Measurements from ENCODE around the gene MED29.
"Not testable (repeated sequence)": the region's sequence is repeated elsewhere in the genome, so short reads cannot be mapped to it uniquely, and the experiment has no call there.

The MED29 gene

DNA sequence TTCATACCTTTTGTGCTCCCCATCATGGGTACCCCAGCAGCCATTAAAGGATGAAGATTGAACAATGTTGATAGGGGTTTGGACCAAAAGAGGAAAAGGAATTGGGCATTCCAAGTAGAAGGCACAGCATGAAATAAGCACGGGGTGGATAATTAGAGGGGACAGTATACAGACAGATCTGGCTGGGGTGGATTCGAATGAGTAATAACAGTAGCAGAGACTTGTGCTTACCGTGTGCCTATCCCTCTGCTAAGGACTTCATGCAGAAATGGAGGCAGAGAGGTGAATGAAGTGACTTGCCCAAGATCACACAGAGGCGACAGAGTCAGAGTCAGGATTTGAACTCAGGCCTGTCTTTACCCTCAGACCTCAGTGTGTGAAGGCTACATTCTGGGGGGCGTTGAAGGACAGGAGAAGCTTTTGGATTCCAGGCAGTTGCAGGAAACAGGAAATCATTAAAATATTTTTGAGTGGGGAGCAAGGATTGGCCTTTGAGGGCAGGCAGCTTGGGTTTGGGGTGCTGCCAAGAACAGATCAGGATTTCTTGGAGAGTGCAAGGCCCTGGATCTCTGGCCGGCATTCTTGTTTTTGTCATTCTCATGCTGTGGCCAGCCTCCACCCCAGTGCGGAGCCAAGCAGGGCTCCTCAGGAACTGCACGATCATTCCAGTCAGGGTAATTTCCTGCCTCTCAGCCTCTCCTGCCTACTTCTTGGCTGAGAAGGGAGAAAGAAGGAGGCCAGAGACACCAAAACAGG, 19.0 kb upstream of the MED29 start:
- DNase-seq = no peak

- DNase-seq = no peak
These were observed 18.2 kb upstream of the MED29 start for GRCh38 chr19:39372941-39373340.

- DNase-seq = no peak
These were observed 15.2 kb upstream of the MED29 start for GRCh38 chr19:39375929-39376328.

DNA sequence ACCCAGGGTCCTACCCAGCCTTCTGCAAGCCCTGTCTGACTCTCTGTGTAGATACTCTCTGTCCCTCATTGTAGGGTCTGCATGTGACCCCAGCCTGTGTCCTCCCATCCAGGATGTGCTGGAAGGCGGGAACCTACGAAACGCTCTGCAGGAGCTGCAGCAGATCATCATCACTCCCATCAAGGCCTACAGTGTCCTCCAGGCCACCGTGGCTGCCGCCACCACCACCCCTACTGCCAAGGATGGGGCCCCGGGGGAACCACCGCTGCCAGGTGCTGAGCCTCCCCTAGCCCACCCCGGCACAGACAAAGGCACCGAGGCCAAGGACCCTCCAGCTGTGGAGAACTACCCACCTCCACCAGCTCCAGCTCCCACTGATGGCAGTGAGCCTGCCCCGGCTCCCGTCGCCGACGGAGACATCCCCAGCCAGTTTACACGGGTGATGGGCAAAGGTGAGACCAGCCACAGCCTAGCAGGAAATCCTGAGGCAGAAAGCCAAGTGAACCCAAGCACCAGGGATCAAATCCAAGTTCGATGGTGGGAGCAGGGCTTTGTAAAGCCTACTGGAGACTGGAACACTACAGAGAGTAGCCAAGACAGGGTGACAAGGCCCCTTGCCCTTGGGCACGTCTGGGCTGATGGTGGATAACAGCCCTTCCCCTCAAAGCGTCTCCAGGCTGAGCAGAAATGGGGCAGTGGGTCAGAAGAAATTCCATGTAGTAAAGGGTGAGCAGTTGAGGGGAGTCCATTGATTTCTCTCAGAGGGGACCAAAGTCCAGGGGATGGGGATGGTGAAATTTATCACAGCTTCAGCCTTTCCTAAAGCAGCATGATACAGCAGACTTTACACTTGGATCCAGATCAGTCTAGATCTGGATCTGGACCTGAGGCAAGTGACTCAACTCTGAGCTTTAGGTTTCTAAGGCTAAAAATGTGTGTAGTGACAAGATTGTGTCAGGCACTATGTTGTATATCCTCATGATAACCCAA, 13.5 kb upstream of the MED29 start:
- DNase-seq = no peak

- not testable (repeated sequence) for DNase-seq
These were observed 11.8 kb upstream of the MED29 start for GRCh38 chr19:39379366-39379765.

DNA sequence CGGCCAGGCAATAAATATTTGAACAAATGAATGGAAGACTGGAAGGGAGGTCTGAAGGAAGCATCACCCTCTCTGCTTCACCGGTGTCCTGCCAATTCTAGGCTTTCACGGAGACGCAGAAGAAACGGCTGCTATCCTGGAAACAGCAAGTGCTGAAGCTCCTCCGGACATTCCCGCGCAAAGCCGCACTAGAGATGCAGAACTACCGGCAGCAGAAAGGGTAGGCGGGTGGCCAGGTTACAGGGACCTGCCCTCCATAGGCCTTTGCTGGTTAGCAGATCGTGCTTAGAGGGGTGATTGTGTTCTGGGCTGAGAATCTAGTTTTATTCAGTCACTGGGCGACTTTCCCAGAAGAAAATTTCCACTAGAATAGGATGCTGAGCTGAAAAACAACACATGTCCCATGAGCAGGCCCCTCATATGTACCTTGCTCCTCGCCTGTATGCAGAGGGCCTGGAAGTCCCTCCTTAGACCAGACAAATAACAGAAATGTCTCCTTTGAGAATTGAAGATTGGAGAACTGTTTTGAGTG, 11.2 kb upstream of the MED29 start:
- DNase-seq = no peak

GRCh38 chr19:39380521-39381502, 10.4 kb upstream of the MED29 start:
- DNase-seq = no peak

GRCh38 chr19:39381910-39382611, 9.1 kb upstream of the MED29 start:
- no peak for DNase-seq

DNA sequence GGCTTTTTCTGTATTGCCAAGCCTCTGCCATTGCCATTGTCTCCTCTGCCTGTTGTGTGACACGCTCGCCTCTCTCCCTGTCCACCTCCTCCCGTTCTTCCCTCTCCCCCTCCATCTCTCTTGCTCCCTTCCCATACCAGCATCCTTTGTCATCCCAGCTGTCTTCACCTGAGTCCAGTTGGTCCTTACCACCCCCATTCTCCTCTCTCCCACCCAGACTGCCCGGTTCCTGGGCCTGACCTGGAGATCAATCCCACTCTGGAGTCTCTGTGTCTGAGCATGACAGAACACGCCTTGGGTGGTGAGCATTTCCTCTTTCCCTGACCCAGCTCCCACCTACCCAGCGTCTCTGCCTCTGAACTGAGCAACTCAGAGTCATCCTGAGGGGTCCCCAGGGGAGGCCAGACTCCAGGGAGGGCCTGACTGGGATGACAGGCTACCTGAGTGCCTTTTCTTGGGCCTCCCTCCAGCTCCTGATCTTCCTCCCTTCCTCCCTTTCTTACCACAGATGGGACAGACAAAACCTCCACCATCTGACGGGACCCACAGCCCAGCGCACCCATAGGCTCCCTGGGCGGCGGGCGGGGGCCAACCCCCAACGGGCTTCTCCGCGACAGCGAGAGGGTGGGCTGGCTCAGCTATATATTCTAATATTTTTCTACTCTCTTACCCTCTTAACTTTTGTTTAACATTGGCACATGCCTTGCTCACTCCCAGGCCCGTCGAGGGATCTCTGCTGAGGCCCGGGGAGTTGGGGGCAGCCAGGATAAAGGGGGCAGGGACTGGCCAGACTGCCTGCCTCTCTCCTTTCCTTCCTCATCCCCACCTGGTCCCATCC, 8.0 kb upstream of the MED29 start:
- DNase-seq = no peak

GRCh38 chr19:39384839-39385568, 6.2 kb upstream of the MED29 start:
- DNase-seq = no peak

- DNase-seq = no peak
These were observed 5.4 kb upstream of the MED29 start for GRCh38 chr19:39385629-39386411.

- DNase-seq = no peak
These were observed 4.6 kb upstream of the MED29 start for GRCh38 chr19:39386557-39386956.

- DNase-seq = no peak
These were observed 2.5 kb upstream of the MED29 start for GRCh38 chr19:39388657-39389056.

DNA sequence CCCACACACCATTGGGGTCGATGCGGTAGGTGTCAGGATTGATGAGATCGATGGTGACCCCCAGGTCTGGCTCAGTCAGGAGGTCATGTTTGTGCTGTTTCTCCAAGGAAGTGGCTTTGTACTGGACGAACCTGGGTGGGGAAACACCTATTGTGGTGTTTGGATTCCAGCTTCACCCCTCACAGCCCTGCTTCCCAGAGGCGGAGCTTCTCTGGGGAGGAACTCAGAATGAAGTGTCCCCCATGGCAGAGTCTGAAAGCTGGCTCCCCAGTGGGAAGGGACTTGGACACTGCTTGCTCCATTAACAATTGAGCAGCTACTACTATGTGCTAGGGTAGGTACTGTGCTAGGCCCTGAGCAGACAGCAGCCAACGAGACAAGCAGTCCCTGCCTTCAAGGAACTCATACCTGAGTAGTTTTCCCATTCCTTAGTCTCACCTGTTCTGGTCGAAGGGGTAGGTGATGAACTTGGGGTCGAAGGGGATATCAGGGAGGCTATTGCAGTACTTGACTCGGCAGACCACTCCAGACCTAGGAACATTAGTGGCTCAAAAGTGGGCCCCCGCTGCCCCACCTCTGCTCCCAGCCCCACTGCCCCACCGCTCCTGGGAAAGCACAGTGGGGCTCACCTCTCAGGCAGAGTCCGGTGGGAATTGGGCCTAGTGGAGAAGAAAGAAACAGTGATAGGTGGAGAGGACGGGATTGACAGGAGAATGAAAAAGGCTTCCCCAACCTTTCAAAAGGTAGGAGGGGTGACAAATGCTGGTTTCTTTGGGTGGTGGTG, 1.4 kb upstream of the MED29 start:
- no peak for DNase-seq

DNA sequence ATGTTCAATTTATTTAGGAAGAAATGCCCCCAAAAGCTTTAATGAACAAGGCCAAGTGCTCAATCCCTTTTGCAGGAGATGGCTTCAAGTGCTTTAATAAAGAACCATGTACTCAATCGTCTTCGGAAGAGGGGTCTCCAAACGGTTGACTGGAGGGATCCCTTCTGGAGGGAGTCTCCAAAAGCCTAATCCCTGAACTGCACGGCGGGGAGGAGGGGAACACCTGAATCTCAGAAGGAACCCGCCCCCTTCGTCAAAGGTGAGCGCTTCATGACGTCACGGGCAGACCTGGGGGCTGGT, 777 bp upstream of the MED29 start:
- no peak for DNase-seq

GRCh38 chr19:39397360-39398296, 6.5 kb downstream of the MED29 start:
- DNase-seq = peak; percentile 48

- no peak for DNase-seq
These were observed 7.2 kb downstream of the MED29 start for GRCh38 chr19:39398297-39398864.
